ENCODE measurements around the gene PDC.
"Not testable (repeated sequence)": the region's sequence is repeated elsewhere in the genome, so short reads cannot be mapped to it uniquely, and the experiment has no call there.

PDC gene

DNA sequence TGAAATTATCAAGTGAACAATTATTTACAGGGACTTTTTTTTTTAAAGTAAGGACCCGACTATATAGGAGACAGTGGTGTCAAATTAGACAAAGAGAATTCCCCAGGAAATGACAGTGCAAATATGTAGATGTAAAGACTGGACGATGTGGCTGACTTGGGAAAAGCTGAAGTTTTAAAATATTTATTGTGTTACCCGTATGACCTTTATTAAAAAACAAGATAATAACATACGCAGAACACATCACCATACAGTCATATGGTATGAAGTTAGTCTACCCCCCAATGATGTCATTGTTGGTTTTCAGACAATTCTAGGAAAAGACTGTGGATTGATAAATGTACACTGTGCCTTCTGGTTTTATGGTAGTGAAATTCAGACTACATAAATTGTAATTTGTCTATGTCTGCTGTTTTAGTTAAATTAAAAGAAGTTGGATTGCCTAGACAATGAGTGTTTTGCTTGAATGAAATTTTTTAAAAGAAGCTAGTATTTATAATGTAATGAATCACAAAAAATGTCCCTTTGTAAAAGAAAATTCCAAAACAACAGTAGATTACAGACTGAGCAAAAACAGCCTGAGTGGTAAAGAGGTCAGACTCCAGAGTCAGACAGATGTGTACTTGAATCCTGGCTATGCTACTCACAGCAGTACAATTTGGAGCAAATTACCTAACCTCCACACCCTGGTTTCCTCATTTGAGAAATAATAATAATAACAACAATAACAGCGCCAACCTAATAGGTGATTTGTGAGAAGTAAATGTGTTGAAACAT lies 15.5 kb upstream of the PDC start:
- no peak for DNase-seq
- Histone ChIP-seq H3K27me3 (peaks cover 5% of the 10 kb centered on the region), H3K4me1 (no peaks in the 10 kb centered on the region), H3K4me3 (ENCODE audit: low read depth, low read length) (no peak overlapping the region), H3K36me3 (no peaks in the 10 kb centered on the region), H3K9me3 (no peaks in the 10 kb centered on the region)
- TF ChIP-seq, protein P1, sequence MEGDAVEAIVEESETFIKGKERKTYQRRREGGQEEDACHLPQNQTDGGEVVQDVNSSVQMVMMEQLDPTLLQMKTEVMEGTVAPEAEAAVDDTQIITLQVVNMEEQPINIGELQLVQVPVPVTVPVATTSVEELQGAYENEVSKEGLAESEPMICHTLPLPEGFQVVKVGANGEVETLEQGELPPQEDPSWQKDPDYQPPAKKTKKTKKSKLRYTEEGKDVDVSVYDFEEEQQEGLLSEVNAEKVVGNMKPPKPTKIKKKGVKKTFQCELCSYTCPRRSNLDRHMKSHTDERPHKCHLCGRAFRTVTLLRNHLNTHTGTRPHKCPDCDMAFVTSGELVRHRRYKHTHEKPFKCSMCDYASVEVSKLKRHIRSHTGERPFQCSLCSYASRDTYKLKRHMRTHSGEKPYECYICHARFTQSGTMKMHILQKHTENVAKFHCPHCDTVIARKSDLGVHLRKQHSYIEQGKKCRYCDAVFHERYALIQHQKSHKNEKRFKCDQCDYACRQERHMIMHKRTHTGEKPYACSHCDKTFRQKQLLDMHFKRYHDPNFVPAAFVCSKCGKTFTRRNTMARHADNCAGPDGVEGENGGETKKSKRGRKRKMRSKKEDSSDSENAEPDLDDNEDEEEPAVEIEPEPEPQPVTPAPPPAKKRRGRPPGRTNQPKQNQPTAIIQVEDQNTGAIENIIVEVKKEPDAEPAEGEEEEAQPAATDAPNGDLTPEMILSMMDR (IDR thresholded peaks at IDR 0.05; ENCODE audit: low read depth, low read length): no peak

DNA sequence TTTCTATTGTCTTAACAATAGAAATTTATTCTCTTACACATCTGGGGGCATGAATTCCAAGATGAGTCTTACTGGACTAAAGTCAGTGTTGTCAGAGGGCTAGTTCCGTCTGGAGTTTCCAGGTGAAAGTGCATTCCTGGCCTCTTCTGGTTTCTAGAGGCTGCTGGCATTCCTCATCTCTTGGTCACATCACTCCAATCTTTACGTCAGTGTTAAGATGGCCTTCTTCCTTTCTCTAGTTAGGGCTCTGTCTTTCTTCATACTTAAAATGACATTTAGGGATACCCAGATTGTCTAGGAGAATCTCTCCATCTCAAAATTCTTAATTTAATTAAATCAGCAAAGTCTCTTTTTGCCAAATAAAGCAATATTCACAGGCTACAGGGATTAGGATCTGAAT lies 13.3 kb upstream of the PDC start:
- no peak for DNase-seq

DNA sequence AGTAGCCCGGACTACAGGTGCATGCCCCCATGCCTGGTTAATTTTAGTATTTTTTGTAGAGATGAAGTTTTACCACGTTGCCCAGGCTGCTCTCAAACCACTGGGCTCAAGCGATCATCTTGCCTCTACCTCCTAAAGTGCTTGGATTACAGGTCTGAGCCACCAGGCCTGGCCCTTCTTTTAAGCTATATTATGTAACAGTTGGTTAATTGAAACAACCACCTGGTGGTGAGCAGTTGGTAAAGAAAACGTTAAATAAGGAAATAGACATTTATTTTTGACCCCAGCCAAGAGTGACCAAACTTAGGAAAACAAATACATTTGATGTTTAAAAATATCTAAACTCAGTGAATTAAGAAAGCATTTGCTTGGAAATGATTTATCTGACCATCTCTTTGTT lies 12.1 kb upstream of the PDC start:
- no peaks in the 10 kb centered on the region for H3K9me3 ChIP-seq
- no peaks in the 10 kb centered on the region for H3K27me3 ChIP-seq
- H3K4me1 ChIP-seq: no peaks in the 10 kb centered on the region
- H3K36me3 ChIP-seq: no peaks in the 10 kb centered on the region
- no peak overlapping the region for H3K4me3 ChIP-seq (ENCODE audit: low read depth, low read length)
- DNase-seq: no peak
- TF ChIP-seq, protein P1 (IDR thresholded peaks at IDR 0.05; ENCODE audit: low read depth, low read length): no peak

More for the DNA sequence above, 13.3 kb upstream of the PDC start:
- Histone ChIP-seq H3K9me3 (no peaks in the 10 kb centered on the region), H3K4me1 (no peaks in the 10 kb centered on the region), H3K27me3 (no peaks in the 10 kb centered on the region; the same call in 1 of the 2 replicates), H3K4me3 (ENCODE audit: low read depth, low read length) (no peak overlapping the region), H3K36me3 (no peaks in the 10 kb centered on the region)
- TF ChIP-seq, protein P1 (IDR thresholded peaks at IDR 0.05; ENCODE audit: low read depth, low read length): no peak

DNA sequence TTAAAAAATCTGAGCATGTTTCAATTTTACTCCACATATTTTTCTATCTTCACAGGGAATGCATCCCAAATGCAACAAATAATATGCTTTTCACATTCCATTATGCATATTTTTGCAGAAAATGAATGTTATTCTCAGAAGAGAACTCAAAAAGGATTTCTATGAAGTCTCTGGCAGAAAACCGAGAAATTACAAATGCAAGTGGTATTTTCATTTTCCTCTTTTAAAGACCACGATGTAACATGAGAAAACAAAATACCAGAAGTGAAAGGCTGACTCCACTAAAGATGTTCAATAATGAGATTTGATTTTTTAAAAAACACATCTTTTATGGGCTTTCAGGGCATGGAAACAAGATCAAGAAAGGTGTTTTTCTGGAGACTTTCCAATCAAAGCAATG lies 5.0 kb upstream of the PDC start:
- TF ChIP-seq, protein P1 (IDR thresholded peaks at IDR 0.05; ENCODE audit: low read depth, low read length): no peak
- Histone ChIP-seq H3K4me1 (no peaks in the 10 kb centered on the region), H3K36me3 (no peaks in the 10 kb centered on the region), H3K9me3 (no peaks in the 10 kb centered on the region), H3K27me3 (no peaks in the 10 kb centered on the region), H3K4me3 (ENCODE audit: low read depth, low read length) (no peak overlapping the region)
- DNase-seq: no peak

DNA sequence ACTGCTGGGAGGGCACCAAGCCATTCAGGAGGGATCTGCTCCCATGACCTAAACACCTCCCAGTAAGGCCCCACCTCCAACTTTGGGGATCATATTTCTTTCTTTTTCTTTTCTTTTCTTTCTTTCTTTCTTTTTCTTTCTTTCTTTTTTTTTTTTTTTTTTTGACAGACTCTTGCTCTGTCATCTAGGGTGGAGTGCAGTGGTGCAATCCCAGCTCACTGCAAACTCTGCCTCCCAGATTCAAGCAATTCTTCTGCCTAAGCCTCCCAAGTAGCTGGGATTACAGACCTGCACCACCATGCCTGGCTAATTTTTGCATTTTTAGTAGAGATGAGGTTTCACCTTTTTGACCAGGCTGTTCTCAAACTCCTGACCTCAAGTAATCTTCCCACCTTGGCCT lies 4.6 kb upstream of the PDC start:
- not testable (repeated sequence) for H3K36me3 ChIP-seq; H3K9me3 ChIP-seq; H3K4me3 ChIP-seq (ENCODE audit: low read depth, low read length); DNase-seq; H3K27me3 ChIP-seq; H3K4me1 ChIP-seq

DNA sequence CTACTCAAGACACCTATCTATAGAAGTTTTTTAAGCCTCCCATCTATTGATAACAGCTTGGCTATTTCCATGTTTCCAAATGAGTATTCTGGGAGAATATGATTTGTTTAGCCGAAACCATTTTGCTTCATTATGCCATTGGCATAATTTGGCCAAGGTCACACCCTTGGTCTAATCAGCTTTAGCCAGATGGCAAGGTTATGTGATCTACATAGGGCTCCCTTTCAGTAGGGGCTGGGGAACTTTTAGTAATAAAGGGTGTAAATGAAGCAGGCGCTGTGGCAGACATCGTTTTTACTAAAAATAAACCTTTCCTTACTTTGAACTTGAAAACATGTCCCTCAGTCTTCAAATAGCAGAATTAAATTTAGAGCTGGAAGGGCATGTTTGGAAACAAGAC lies 3.0 kb upstream of the PDC start:
- no peaks in the 10 kb centered on the region for H3K4me1 ChIP-seq
- no peaks in the 10 kb centered on the region for H3K9me3 ChIP-seq
- no peaks in the 10 kb centered on the region for H3K36me3 ChIP-seq
- no peak for DNase-seq
- H3K27me3 ChIP-seq: no peaks in the 10 kb centered on the region
- H3K4me3 ChIP-seq (ENCODE audit: low read depth, low read length): no peak overlapping the region
- TF ChIP-seq, protein P1 (IDR thresholded peaks at IDR 0.05; ENCODE audit: low read depth, low read length): no peak
